ENCODE measurements around the gene TSPAN7. TPM values are rescaled to one million over a fixed set of nuclear protein-coding genes. Genes with fewer than 3 reads are reported as not detected.
A peak's percentile ranks its signal among the peaks of the same experiment; 100 is the strongest.

The TSPAN7 gene
- total and polyA plus RNA-seq, 2 experiments from 2014 or later, result 12.4 to 17.2 TPM

- no peak overlapping the region for H2AFZ ChIP-seq
- peaks cover 6% of the 10 kb centered on the region for H3K4me1 ChIP-seq (ENCODE audit: insufficient read depth)
- H3K36me3 ChIP-seq (replicated peaks; ENCODE audit: insufficient read depth, low read depth), result no peaks in the 10 kb centered on the region
- no peak for DNase-seq (ENCODE audit: low spot score)
- H3K9me3 ChIP-seq (ENCODE audit: low read depth), result no peaks in the 10 kb centered on the region
- H3K4me2 ChIP-seq, result no peak overlapping the region
- H3K27ac ChIP-seq, result no peak overlapping the region
- TF ChIP-seq EZH2 (IDR thresholded peaks at IDR 0.05; ENCODE audit: borderline replicate concordance) (no peak), EZH2phosphoT487 (IDR thresholded peaks at IDR 0.05; ENCODE audit: low read depth, severe bottlenecking, unreplicated experiment) (no peak)
- TF ChIP-seq, protein P1, sequence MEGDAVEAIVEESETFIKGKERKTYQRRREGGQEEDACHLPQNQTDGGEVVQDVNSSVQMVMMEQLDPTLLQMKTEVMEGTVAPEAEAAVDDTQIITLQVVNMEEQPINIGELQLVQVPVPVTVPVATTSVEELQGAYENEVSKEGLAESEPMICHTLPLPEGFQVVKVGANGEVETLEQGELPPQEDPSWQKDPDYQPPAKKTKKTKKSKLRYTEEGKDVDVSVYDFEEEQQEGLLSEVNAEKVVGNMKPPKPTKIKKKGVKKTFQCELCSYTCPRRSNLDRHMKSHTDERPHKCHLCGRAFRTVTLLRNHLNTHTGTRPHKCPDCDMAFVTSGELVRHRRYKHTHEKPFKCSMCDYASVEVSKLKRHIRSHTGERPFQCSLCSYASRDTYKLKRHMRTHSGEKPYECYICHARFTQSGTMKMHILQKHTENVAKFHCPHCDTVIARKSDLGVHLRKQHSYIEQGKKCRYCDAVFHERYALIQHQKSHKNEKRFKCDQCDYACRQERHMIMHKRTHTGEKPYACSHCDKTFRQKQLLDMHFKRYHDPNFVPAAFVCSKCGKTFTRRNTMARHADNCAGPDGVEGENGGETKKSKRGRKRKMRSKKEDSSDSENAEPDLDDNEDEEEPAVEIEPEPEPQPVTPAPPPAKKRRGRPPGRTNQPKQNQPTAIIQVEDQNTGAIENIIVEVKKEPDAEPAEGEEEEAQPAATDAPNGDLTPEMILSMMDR (IDR thresholded peaks at IDR 0.05; ENCODE audit: poor library complexity), result no peak
- no peaks in the 10 kb centered on the region for H3K79me2 ChIP-seq
- no peaks in the 10 kb centered on the region for H4K20me1 ChIP-seq (ENCODE audit: insufficient read depth, poor library complexity, severe bottlenecking)
- H3K4me3 ChIP-seq, result no peak overlapping the region
- no peaks in the 10 kb centered on the region for H3K9me2 ChIP-seq (replicated peaks; ENCODE audit: insufficient read depth)
- no peaks in the 10 kb centered on the region for H3K27me3 ChIP-seq
- WGBS (ENCODE audit: low lambda C conversion rate, missing lambda C conversion rate), result 63% methylated on average over 5 of the region's 5 CpGs
These were observed 100.2 kb downstream of the TSPAN7 start for GRCh38 chrX:38661561-38661960.

GRCh38 chrX:38662640-38663039 lies 101.3 kb downstream of the TSPAN7 start:
- Histone ChIP-seq H3K79me2 (no peaks in the 10 kb centered on the region), H3K9me2 (replicated peaks; ENCODE audit: insufficient read depth) (no peaks in the 10 kb centered on the region), H3K4me1 (ENCODE audit: insufficient read depth) (peaks cover 6% of the 10 kb centered on the region), H2AFZ (no peak overlapping the region), H3K4me2 (no peak overlapping the region), H3K27ac (no peak overlapping the region), H3K27me3 (no peaks in the 10 kb centered on the region), H4K20me1 (ENCODE audit: insufficient read depth, poor library complexity, severe bottlenecking) (no peaks in the 10 kb centered on the region), H3K36me3 (replicated peaks; ENCODE audit: insufficient read depth, low read depth) (no peaks in the 10 kb centered on the region), H3K4me3 (no peak overlapping the region), H3K9me3 (ENCODE audit: low read depth) (no peaks in the 10 kb centered on the region)
- 37% methylated on average over 2 of the region's 2 CpGs for WGBS (ENCODE audit: low lambda C conversion rate, missing lambda C conversion rate)
- DNase-seq (ENCODE audit: low spot score), result no peak
- TF ChIP-seq, protein P1 (IDR thresholded peaks at IDR 0.05; ENCODE audit: poor library complexity), result no peak
- TF ChIP-seq EZH2 (IDR thresholded peaks at IDR 0.05; ENCODE audit: borderline replicate concordance), result no peak
- TF ChIP-seq EZH2phosphoT487 (IDR thresholded peaks at IDR 0.05; ENCODE audit: low read depth, severe bottlenecking, unreplicated experiment), result no peak

GRCh38 chrX:38664285-38664684 lies 102.9 kb downstream of the TSPAN7 start:
- no peak overlapping the region for H3K4me2 ChIP-seq
- no peaks in the 10 kb centered on the region for H3K9me2 ChIP-seq (replicated peaks; ENCODE audit: insufficient read depth)
- peak; percentile 65 for DNase-seq (ENCODE audit: low spot score)
- no peaks in the 10 kb centered on the region for H3K9me3 ChIP-seq (ENCODE audit: low read depth)
- H3K27ac ChIP-seq, result no peak overlapping the region
- H3K79me2 ChIP-seq, result no peaks in the 10 kb centered on the region
- TF ChIP-seq EZH2 (IDR thresholded peaks at IDR 0.05; ENCODE audit: borderline replicate concordance) (no peak), EZH2phosphoT487 (IDR thresholded peaks at IDR 0.05; ENCODE audit: low read depth, severe bottlenecking, unreplicated experiment) (no peak)
- TF ChIP-seq, protein P1 (IDR thresholded peaks at IDR 0.05; ENCODE audit: poor library complexity), result peak; percentile 66
- peaks cover 1% of the 10 kb centered on the region for H3K4me1 ChIP-seq (ENCODE audit: insufficient read depth)
- WGBS (ENCODE audit: low lambda C conversion rate, missing lambda C conversion rate), result 25% methylated on average over 5 of the region's 5 CpGs
- no peaks in the 10 kb centered on the region for H3K36me3 ChIP-seq (replicated peaks; ENCODE audit: insufficient read depth, low read depth)
- H4K20me1 ChIP-seq (ENCODE audit: insufficient read depth, poor library complexity, severe bottlenecking), result no peaks in the 10 kb centered on the region
- no peak overlapping the region for H3K4me3 ChIP-seq
- H2AFZ ChIP-seq, result no peak overlapping the region
- H3K27me3 ChIP-seq, result no peaks in the 10 kb centered on the region

DNA sequence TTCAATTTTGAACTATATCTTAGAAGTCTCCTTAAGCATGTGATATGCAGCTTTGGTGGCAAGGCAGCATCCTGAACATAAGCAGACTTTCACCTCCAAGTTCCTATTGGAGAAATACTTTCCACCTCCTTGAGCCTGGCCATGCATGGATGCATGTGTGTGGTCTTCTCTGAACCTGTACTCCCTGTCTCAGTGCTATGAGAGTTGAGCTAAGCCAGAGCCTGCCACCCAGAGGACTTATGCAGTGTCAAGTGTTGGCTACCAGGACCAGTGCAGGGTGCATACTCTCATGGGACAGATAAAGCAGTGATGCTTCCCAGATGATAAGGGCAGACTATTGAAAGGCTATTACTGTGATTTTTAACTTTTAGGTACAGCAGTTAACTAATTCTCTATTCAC lies 105.6 kb downstream of the TSPAN7 start:
- H3K4me3 ChIP-seq, result no peak overlapping the region
- no peak for TF ChIP-seq EZH2phosphoT487 (IDR thresholded peaks at IDR 0.05; ENCODE audit: low read depth, severe bottlenecking, unreplicated experiment)
- TF ChIP-seq, protein P1 (IDR thresholded peaks at IDR 0.05; ENCODE audit: poor library complexity), result no peak
- TF ChIP-seq EZH2 (IDR thresholded peaks at IDR 0.05; ENCODE audit: borderline replicate concordance), result no peak
- H2AFZ ChIP-seq, result no peak overlapping the region
- H4K20me1 ChIP-seq (ENCODE audit: insufficient read depth, poor library complexity, severe bottlenecking), result no peaks in the 10 kb centered on the region
- H3K36me3 ChIP-seq (replicated peaks; ENCODE audit: insufficient read depth, low read depth), result no peaks in the 10 kb centered on the region
- H3K9me3 ChIP-seq (ENCODE audit: low read depth), result no peaks in the 10 kb centered on the region
- no peaks in the 10 kb centered on the region for H3K79me2 ChIP-seq
- H3K4me1 ChIP-seq (ENCODE audit: insufficient read depth), result no peaks in the 10 kb centered on the region
- no peaks in the 10 kb centered on the region for H3K27me3 ChIP-seq
- no peak overlapping the region for H3K27ac ChIP-seq
- H3K4me2 ChIP-seq, result no peak overlapping the region
- no peak for DNase-seq (ENCODE audit: low spot score)
- no peaks in the 10 kb centered on the region for H3K9me2 ChIP-seq (replicated peaks; ENCODE audit: insufficient read depth)
